ENCODE results near the gene TPM4.
"Not testable (repeated sequence)": the region's sequence is repeated elsewhere in the genome, so short reads cannot be mapped to it uniquely, and the experiment has no call there.

TPM4 gene

DNA sequence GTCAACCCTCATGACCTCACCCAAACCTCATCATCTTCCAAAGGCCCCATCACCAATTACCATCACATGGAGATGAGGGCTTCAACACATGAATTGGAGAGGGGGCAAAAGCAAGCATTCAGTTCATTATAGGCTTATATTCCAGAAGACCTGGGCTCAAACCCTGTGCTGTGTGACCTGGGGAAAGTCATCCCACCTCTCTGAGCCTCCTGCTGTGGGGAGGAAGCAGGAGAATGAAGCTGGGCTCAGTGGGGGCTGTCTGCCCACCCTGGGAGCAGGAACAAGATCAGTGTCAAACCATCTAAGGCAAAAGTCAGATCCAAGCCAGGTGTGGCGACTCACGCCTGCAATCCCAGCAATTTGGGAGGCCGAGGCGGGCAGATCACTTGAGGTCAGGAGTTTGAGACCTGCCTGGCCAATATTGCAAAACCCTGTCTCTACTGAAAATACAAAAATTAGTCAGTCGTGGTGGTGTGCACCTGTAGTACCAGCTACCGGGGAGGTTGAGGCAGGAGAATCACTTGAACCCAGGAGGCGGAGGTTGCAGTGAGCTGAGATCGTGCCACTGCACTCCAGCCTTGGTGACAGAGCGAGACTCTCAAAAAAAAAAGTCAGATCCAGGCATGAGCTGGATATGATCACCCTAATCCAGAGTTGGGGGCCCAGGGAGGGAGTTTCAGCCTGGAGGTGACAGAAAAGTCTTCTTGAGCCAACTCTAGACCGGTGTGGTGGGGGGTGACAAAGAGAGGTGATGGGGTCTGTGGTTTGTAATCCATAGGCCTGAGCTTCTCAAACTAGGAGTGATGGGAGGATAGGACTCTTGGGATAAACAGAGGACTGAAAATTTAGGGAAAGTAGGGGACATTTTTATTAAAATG, 1.6 kb upstream of the TPM4 start:
- DNase-seq, result no peak

DNA sequence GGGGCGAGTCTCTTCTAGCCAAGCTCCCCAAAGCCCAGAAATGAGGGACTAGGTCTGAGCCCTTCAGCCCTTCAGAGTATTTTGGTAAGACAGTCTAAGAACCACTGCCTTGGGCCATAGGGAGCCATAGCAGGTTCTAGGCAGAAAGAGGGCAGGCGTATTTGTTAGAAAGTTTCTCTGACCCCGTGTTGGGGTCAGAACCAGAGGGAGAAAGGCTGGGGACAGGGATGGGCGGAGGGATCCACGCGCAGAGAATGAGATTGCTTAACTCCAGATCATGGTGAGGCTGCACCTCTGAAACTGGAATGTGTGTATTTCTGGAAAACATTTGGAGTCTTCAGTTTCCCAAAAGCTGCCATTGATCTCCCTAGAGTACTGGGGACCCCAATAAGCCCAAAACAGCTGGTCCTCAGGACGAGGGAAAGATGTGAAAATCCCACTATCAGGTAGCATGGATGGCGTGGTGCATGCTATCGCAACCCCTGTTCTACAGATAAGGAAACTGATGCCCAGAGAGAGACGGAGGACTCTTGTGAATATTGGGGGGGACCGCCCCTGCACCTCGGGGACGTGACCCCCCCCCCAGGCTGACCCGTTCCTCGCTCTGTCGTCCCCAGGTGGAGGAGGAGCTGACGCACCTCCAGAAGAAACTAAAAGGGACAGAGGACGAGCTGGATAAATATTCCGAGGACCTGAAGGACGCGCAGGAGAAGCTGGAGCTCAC, 703 bp upstream of the TPM4 start:
- no peak for DNase-seq

DNA sequence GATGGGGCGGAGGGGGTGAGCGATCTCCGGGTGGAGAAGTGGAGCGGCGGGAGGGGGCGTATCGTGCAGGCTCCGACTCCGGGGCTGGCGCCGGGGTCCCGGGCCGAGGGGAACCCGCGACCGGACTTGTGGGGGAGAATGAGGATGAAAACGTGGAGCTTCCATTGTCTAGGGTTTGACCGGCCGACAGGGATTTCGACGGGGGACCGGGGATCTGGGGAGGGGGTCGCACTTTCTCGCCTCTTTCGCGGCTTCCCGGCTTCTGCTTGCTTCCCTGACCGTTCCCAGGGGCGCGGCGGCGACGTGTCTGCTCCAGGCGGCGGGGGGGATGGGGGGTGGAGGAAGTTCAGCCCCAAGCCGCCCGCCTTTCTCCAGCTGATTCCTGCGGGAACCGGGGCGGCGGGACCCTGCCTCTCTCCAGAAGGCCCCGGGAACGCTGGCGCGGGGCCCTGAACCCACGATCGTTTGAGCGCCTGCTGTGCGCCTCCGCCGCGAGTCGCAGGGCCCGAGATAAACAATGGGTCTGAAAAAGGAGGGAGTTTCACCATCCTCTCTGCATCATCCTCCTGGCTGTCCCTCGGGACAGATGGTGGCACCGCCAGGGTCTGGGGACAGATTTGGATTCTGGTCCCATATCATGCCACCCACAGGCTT, 790 bp downstream of the TPM4 start:
- DNase-seq, result peak; percentile 40 to 41

DNA sequence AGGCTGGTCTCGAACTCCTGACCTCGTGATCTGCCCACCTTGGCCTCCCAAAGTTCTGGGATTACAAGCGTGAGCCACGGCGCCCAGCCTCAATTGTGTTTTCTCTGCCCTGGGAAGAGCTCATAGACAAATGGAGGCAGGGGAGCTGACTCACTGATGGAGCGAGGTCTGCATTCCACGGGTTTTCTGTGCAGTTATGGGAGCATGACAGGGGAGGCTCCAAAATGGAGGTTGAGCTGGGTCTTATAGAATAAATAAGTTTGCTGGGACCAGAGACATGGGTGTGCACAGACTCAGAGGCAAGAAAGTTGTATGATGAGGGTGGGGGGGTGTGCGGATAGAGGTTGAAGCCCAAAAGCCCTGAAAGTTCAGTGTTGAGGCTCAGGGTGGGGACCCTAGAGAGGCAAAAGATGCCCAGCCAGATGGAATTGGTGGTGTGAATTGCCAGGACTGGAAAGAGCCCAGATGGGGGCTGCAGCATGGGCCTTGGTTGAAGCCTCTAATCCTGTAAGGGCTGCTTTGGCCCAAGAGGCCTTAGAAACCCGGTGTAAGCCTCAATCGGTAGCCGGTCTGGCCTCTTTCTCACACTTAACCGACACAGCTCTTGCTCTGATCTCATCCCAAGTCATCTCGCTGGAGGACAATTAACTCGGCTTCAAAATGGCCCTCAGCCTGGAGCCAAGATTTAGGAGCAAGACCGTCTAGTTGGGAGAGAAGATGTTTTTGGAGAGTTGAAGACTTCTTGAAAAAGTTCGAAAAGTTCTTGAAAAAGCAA, 1.9 kb downstream of the TPM4 start:
- DNase-seq, result peak in 1 of 2 donors; percentile 36

DNA sequence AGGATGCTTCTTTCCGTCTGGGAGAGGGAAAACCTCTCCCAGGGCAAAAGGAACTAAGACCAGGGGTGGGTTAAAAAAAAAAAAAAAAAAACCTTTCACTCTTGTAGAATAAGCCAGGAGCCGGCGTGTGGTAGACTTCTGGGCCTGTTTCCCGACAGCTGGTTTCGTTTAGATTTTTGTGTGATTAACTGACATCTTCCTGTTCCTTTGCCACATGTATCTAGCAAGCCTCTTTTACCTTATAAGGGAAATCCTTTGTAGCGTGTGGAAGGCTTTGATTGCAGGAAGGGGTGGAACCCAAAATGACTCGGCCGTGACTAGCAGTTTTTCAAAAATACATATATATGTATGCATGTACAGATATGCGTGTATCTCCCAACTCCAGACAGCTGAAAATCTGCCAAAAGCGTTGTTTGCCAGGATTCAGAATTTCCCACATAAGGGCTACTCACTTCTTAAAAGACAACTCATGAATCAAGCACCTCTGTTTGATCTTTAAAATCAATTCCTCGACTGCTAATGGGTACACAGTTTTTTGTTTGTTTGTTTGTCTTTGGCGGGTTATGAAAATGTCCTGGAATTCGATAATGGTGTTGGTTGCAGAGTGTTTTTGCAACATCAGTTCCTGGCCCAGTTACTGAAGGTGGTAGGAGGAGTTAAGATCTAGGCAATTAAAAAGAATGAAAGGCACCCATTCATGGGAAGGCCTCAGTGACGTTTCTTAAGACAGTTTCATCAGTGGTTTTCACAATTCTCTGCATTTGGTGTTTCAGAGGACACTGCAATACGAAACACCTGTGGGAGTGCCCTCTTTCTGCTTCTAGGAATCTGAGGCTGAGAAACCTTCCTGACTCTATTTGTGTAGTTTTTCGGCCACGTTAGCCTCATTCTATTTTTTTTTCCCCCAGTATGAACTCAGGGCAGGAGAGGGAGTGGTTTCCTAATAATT, 2.7 kb downstream of the TPM4 start:
- DNase-seq, result peak; percentile 61 to 63

DNA sequence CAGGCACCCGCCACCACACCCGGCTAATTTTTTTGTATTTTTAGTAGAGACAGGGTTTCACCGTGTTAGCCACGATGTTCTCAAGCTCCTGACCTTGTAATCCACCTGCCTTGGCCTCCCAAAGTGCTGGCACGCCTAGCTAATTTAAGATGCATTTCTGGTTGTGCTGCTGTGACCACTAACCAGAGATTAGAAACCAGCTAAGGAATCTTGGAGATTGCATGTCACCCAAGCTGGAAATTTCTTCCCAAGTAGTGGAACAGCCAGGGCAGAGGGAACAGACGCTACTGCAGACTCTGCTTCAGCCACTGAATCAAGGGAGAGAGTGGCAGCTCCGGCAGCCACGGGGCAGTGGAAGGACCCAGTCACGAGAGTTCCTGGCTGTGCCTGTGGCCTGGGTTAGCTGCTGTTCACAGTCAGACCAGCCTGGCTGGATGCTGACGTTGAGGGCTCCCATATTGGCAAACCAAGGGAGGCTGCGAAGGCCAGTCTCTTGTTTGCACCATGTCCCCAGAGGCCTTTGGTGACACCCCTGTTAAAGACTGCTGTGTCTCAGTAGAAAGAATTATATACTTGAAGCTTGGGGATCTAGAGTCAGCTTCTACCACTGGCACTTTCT, 7.9 kb downstream of the TPM4 start:
- DNase-seq, result no peak

DNA sequence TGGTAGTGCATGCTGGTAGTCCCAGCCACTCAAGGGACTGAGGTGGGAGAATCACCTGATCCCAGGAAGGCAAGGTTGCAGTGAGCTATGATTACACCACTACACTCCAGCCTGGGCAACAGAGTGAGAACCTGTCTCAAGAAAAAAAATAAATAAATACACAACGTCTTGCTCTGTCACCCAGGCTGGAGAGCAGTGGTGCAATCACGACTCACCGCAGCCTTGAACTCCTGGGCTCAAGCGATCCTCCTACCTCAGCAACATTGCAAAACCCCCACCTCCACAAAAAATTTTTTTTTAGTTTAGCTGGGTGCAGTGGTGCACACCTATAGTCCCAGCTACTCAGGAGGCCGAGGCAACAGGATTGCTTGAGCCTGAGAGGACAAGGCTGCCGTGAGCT, 8.8 kb downstream of the TPM4 start:
- no peak for DNase-seq

DNA sequence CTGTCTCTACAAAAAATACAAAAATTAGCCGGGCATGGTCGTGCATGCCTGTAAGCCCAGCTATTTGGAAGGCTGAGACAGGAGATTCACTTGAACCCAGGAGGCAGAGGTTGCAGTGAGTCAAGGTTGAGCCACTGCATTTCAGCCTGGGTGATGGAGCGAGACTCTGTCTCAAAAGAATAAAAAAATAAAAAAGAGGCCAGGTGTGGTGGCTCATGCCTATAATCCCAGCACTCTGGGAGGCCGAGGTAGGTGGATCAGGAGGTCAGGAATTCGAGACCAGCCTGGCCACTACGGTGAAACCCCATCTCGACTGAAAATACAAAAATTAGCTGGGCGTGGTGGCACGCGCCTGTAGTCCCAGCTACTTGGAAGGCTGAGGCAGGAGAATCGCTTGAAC, 11.1 kb downstream of the TPM4 start:
- DNase-seq, result not testable (repeated sequence)

DNA sequence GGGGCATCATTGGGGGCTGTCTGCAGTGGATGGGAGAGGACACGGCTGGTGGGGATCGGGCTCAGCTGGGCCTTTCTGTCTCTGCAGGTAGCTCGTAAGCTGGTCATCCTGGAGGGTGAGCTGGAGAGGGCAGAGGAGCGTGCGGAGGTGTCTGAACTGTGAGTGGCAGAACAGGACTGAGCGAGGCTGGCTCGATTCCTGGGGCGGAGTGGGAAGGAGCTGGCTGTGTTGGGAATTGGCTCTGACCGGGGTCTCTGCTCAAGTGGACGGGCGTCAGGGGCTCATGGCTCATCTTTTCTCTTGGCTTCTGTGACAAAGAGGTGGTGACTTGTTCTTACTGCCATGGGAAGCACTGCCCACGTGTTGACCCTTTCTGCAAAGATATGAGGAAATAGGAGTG, 11.6 kb downstream of the TPM4 start:
- no peak for DNase-seq

DNA sequence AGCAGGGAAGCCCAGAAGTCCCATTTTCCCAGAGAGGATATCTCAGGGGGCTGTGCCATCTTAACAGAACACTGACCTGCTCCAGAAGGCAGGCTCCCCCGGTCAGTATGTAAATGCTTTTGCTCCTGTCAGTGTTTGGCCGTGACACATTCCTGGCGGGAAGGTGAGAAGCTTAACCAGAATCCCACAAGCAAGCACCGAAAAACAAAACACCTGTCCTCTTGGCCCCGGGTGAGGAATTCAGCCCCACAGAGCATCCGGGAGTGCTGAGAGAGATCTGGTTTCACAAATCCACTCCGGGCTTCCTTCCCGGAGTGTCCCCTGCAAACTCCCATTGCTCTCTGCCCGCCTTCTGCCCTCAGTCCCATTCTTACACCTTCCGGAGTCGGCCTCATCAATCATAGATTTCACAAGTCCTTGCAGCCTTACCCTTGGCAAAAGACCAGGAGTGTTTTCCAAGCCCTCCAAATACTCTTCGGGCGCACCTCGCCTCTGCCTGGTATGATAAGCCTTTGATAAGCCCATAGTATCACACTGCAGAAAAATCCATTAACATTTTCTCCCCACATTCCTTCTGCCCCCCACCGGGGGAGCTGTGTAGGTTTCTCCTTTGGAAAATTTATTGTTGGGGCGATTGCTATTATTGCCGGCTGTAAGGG, 12.2 kb downstream of the TPM4 start:
- no peak for DNase-seq

DNA sequence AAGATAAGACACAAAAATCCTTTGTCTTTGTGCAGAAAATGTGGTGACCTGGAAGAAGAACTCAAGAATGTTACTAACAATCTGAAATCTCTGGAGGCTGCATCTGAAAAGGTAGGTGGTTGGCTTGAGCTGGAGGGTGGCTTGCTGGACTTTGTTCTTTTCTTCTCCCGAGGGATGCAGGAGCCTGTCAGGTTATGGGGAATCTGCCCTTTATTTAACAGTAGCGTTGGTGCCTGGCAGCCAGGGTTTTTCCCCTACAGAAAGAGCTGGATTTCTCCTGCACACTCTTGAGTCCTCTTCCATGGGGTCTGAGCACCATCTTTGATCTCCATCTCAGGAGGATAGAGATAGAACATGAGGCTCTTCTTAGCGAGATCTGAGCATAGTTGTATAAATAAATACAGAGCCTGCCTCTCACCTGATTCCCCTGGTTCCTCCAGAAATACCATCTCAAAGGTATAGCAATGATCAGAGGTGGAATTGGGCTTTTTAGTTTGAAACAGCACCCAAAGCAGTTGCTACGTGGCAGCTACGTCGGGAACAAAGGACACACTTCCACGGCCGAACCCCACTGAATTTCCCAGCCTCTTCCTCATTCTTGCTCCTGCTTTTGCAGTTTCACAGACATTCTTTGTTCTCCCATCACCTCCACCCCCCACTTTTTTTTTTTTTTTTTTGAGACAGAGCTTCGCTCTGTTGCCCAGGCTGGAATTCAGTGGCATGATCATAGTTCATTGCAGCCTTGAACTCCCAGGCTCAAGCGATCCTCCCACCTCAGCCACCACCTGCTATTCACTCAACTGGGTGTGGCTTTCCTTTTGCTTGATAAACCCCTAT, 12.9 kb downstream of the TPM4 start:
- DNase-seq, result no peak

DNA sequence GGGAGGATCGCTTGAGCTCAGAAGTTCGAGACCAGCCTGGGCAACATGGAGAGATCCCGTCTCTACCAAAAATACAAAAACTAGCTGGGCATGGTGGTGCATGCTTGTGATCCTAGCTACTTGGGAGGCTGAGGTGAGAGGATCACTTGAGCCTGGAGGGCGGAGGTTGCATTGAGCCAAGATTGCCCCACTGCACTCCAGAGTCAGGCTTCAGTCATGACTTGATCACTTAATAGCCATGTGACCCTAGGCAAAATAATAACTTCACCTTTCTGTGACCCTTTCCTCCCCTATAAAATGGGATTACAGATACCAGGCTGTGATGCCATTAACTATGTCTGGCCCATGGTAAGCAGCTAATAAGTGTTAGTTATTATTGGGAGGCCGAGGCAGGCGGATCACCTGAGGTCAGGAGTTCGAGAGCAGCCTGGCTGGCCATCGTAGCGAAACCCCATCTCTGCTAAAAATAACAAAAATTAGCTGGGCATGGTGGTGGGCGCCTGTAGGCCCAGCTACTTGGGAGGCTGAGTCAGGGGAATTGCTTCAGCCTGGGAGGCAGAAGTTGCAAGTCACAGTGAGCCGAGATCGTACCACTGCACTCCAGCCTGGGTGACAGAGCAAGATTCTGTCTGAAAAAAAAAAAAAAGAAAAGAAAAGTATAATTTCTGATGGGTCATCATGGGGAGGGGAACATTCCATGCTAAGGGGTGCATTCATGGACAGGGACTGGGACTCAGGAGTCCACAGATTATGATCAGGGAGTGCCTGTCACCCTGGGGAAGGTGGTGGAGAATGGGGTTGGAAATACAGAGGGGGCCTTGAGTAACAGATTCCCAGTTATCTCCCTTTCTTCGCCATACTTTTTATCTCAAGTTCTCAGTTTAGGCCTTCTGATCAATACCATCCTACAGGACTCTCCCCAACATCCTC, 15.5 kb downstream of the TPM4 start:
- DNase-seq, result no peak

DNA sequence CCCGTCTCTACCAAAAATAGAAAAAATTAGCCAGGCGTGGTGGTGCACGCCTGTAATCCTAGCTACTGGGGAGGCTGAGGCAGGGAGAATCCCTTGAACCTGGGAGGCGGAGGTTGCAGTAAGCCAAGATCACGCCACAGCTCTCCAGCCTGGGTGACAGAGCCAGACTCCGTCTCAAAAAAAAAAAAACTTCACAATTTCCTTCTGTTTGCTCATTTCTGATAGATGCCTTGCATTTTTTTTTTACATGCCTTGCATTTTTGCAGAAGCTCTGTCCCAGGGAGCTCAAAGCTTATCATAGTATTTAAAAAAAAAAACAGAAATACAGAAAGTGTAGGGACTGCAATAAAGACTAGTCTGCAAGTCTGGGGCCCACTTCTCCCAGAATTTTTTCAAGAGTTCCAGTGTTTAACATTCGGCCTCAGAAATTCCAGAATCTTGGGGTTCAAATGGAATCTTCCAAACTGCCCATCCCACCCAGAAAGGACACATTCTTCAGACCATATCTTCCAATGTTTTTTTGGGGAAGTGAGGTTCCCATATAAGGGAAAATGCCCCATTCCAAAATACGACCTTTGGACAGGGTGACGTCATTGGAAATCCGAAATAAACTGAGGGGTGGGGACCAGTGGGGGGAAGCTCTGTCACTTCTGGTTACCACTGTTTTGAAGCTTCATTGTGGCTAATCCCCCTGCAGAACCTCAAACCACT, 18.2 kb downstream of the TPM4 start:
- DNase-seq, result no peak

DNA sequence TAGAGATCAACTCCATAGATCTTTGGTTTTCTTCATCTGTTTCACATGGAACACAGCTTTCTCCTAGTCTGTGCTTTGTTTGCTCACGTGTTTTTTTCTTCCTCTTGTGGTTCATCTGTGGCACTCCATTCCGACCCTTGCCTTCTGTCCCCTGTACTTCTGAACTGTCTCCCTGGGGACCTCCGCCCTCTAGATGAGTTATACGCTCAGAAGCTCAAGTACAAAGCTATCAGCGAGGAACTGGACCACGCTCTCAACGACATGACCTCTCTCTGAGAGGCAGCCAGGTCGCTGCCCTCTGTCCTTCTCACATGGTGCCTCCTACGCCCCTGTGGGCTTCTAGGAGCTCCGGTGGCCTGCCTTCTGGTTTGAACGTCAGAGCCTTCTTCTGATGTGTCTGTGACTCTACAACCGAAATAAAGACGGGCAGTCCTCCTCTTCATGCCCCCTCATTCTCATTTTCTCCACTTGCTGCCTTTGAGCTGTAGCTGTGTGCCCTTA, 18.8 kb downstream of the TPM4 start:
- no peak for DNase-seq

DNA sequence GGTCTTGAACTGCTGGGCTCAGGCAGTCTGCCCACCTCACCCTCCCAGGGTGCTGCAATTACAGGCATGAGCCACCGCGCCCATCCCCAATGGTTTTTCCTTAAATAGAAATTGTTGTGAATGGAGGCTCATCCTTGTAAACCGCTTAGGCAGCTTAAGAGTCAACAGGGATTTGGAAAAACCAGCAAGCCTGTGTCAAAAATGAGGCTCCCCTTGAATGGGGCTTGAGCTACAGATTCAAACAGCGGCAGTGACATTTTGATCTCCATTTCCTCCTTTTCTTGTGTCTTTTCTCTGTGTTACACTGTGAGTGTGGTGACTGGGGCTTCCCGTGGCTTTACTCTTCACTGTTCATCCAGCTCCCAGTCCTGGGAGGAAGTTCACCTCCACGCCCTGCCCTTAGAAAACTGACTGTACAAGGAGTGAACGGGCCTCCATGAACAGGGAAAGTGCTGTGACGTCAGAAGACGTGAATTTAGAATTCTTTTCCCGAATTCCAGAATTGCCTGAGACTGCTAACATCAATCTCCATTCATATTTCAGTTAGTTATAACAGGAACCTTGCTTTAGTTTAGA, 20.1 kb downstream of the TPM4 start:
- DNase-seq, result no peak

DNA sequence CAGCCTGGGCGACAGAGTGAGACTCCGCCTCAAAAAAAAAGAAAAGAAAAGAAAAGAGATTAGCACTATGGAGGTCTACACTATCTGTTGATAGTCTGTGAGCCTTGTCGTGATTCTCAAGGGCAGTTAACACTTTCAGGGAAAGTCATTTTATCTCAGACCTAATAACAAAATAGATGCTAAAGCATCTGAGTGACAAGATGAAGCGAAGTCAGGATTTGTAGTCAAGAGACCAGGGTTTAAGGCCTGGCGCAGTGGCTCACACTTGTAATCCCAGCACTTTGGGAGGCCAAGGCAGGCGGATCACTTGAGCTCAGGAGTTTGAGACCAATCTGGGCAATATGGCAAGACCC, 22.1 kb downstream of the TPM4 start:
- no peak for DNase-seq

DNA sequence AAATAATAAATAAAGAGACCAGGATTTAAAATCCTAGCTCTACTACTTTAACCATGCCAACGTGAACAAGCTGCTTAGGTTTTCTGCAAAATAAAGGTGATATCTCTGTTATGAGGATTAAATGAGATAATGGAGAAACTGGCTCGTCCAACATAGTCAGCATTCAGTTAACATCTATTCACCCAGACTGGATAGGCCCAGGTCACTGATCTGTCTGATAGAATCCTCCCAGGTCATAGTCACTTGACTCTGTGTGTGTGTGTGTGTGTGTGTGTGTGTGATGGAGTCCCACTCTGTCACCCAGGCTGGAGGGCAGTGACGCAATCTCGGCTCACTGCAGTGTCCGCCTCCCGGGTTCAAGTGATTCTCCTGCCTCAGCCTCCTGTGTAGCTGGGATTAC, 22.5 kb downstream of the TPM4 start:
- no peak for DNase-seq

Measured in stimulated activated CD4-positive, alpha-beta T cell treated with anti-CD3 and anti-CD28 coated beads, Interleukin-2, amount 100 ng/mL, for 24 hours (primary cell).